KG1 (cell line): ENCODE data around the gene USP28.
"Not testable (repeated sequence)": the region's sequence is repeated elsewhere in the genome, so short reads cannot be mapped to it uniquely, and the experiment has no call there.

Experiments used
- DNase-seq: peaks from one replicate; lab custom pipeline; 2025; lab: John Stamatoyannopoulos, UW

USP28 gene

GRCh38 chr11:113773092-113773415 is 102.3 kb downstream of the USP28 start:
- no peak for DNase-seq

GRCh38 chr11:113771964-113772363 is 103.4 kb downstream of the USP28 start:
- DNase-seq, result no peak

- no peak for DNase-seq
These were observed 110.7 kb downstream of the USP28 start for GRCh38 chr11:113764527-113765219.

GRCh38 chr11:113763040-113763439 is 112.3 kb downstream of the USP28 start:
- DNase-seq, result not testable (repeated sequence)

GRCh38 chr11:113760241-113760640 is 115.1 kb downstream of the USP28 start:
- DNase-seq, result no peak

GRCh38 chr11:113752932-113753331 is 122.4 kb downstream of the USP28 start:
- no peak for DNase-seq
